HG03095 (cell line): ENCODE results near the gene LAMA2.
"Not testable (repeated sequence)": the region's sequence is repeated elsewhere in the genome, so short reads cannot be mapped to it uniquely, and the experiment has no call there.

ENCODE experiments used
- ATAC-seq: cut with Tn5 transposase; IDR thresholded peaks from one replicate; pipeline ENCODE4 v1.9.1; 2021; ENCODE audit warnings: moderate library complexity; ENCODE audit not compliant: unreplicated experiment

The LAMA2 gene

GRCh38 chr6:129172279-129172995, 289.5 kb downstream of the LAMA2 start:
- not testable (repeated sequence) for ATAC-seq

- ATAC-seq: no peak
These were observed 292.1 kb downstream of the LAMA2 start for GRCh38 chr6:129175066-129175465.

GRCh38 chr6:129177801-129178200, 294.9 kb downstream of the LAMA2 start:
- ATAC-seq: no peak

GRCh38 chr6:129179283-129179682, 296.3 kb downstream of the LAMA2 start:
- ATAC-seq: no peak

- no peak for ATAC-seq
These were observed 298.1 kb downstream of the LAMA2 start for GRCh38 chr6:129181001-129181400.

GRCh38 chr6:129183187-129183591, 300.3 kb downstream of the LAMA2 start:
- ATAC-seq: no peak

- ATAC-seq: no peak
These were observed 300.9 kb downstream of the LAMA2 start for GRCh38 chr6:129183681-129184301.

- no peak for ATAC-seq
These were observed 301.4 kb downstream of the LAMA2 start for GRCh38 chr6:129184324-129184723.

- no peak for ATAC-seq
These were observed 301.9 kb downstream of the LAMA2 start for GRCh38 chr6:129184808-129185366.

GRCh38 chr6:129186988-129187387, 304.1 kb downstream of the LAMA2 start:
- ATAC-seq: no peak

GRCh38 chr6:129188306-129188705, 305.4 kb downstream of the LAMA2 start:
- no peak for ATAC-seq

GRCh38 chr6:129188795-129189194, 305.9 kb downstream of the LAMA2 start:
- ATAC-seq: no peak

- no peak for ATAC-seq
These were observed 306.3 kb downstream of the LAMA2 start for GRCh38 chr6:129189266-129189665.

- ATAC-seq: no peak
These were observed 308.3 kb downstream of the LAMA2 start for GRCh38 chr6:129191235-129191634.

GRCh38 chr6:129192458-129192989, 309.6 kb downstream of the LAMA2 start:
- ATAC-seq: no peak

- no peak for ATAC-seq
These were observed 311.5 kb downstream of the LAMA2 start for GRCh38 chr6:129194306-129194941.

- ATAC-seq: no peak
These were observed 312.2 kb downstream of the LAMA2 start for GRCh38 chr6:129195161-129195560.

- no peak for ATAC-seq
These were observed 312.7 kb downstream of the LAMA2 start for GRCh38 chr6:129195643-129196042.

- ATAC-seq: no peak
These were observed 314.2 kb downstream of the LAMA2 start for GRCh38 chr6:129197154-129197553.

GRCh38 chr6:129200151-129200550, 317.2 kb downstream of the LAMA2 start:
- no peak for ATAC-seq

GRCh38 chr6:129203190-129203900, 320.4 kb downstream of the LAMA2 start:
- ATAC-seq: no peak
